Kidney capillary endothelial cell (primary cell): Measurements from ENCODE around the gene MAEL.

ENCODE experiments used
- DNase-seq: peaks from one replicate; pipeline ENCODE4 v3.0.0-alpha.2; 2018; ENCODE audit warnings: low spot score

MAEL gene

DNA sequence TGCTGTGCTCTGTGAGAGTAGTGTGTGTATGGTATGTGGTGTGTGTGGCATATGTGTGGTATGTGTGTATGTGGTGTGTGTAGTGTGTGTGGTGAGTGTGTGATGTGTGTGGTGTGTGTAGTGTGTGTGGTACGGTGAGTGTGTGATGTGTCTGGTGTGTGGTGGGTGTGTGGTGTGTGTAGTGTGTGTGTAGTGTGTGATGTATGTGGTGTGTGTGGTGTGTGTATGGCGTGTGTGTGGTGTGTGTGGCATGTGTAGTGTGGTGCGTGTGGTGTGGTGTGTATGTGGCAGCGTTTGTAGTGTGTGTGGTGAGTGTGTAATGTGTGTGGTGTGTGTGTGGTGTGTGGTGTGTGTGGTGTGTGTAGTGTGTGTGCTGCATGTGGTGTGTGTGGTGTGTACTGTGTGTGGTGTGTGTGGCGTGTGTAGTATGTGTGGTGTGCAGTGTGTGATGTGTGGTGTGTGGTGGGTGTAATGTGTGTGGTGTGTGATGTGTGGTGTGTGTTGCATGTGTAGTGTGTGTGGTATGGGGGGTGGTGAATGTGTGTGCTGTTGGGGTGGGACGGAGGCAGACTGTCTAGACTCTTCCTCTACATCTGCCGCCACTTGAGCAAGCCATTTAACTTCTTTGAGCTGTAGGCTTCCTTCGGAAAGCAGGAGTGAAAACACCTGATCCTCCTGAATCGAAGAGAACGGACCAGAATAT, 67.6 kb downstream of the MAEL start:
- DNase-seq: no peak

DNA sequence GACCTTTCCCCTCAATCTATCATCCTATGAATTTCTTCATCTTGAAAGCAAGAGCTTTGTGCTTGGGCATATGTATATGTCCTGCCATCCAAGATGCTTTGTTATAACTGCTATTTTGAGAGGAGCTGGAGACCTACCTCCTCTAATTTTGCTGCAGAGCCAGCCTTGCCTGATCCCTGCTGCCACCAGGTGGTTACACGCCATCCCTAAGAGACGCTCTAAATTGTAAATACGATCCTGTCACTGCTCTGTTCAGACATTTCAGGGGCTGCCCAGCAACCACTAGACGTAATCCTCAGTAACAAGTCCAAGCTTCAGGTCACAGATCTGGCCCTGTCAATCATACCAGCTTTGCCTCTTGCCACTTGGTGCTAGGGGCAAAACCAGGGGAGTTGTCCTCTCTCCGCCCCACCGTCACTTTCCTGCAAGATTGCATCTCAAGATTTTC, 68.2 kb downstream of the MAEL start:
- DNase-seq: no peak

DNA sequence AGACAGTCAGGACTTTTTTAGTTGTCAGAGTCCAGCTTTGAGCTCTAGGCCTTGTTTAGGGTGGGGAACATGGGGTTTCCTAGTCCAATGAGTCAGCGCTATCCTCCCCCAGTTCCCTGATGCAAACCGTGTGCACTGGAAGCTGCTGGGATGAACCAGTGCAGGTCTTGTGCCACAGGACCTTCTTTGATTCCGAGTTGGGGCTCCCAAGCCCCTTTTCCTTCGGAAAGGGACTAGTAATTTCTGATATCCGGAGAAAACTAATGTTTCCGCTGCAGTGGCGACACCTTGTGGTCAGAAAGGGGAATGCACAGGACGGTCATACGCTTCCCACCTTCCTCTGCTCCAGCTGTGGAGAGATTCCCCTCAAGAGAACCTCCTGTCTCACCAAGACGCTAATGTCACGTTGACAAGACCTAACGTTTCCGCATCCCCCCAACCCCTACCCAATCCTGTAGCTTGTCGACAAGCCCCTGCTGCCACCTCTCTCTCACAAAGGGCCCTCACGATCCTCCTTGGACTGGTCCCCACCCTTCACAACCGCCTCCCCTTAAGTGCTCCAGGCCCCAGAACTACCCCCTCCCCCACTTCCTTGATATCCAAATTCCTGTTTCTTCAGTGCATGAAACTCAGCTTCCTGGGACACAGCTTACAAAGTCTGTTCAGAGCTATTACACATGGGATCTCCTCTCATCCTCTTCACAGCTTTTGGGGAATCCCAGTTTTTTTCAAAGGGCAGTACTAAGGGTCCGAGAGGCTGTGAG, 70.1 kb downstream of the MAEL start:
- DNase-seq: peak; percentile 62

DNA sequence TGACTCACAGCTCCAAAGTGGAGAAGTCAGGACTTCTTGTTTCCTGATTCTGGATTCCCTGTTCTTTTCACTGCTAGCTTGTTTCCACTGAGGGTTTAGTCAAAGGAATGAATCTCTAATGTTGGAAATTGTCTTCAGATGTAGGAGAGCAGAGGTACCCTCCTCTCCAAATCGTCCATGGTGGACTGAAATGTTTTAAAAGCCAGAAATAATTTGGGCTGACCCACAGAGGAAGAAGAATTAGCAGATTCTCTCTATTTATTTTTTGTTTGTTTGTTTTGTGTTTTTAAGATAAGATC, 70.7 kb downstream of the MAEL start:
- no peak for DNase-seq

DNA sequence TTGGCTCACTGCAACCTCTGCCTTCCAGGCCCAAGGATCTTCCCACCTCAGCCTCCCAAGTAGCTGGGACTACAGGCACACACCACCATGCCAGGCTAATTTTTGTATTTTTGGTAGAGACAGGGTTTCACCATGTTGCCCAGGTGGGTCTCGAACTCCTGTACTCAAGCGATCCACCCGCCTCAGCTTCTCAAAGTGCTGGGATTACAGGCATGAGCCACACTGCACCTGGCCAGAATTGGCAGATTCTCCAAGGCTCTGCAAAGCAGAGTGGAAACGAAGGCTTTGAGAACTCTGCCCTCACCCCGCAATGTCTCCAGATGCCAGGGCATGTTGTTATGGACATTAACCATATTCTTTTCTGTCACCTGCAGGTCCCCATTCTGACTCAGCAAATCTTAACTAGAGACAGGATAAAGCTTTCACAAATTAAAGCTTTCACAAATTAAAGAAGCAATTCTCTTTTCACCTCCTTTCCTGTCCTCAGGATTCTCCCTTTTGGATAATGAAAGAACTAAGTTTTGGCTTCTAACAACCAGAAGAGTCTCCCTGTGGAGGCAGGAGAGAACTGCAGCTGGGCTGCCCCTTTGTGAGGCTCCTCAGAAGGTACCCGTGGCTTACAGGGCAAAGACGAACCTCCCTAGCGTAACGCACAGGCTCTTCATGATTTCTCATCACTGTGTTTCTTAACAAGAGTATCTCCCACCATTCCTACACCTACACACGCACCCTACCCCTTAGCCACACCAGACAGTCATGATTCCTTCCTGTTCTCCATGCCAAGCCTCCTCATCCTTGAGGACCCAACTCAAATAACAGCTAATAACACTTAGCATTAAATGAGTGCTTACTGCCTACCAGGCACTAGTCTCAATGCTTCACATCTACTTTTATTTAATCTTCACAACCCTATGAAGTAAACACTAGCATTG, 71.3 kb downstream of the MAEL start:
- no peak for DNase-seq

DNA sequence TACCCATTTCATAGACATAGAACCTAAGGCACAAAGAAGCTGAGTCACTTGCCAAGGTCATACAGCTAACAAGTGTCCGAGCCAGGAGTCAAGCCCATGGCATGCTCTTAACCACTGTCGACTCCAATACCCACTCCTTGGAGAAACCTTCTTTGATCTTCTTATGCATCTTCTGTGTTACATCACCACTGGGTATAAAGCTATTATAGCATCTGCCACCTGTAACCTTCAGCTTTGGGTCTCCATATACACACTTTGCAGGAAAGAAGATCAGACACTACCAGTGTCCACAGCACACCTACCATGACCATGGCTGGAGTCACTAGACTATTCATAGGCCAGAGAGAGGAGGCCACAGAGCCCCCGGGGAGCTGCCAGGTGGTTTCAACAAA, 72.0 kb downstream of the MAEL start:
- DNase-seq: no peak

DNA sequence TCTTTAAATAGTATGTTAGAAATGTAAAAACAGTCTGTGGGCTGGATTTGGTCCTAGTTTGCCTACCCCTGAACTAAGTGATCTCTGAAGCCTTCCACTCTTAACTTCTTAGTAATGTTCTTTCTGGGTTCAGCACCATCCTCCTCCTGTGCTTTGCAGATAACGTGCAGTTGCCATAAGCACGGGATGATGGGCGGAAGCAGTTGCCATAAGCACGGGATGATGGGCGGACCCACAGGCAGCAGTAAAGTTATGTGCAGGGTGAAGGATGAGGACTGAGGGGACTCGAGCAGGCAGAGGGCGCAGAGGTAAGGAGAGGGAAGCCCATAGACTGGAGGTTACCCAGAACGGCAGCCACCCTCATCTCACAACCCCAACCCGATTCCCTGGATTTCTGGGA, 75.5 kb downstream of the MAEL start:
- DNase-seq: no peak

DNA sequence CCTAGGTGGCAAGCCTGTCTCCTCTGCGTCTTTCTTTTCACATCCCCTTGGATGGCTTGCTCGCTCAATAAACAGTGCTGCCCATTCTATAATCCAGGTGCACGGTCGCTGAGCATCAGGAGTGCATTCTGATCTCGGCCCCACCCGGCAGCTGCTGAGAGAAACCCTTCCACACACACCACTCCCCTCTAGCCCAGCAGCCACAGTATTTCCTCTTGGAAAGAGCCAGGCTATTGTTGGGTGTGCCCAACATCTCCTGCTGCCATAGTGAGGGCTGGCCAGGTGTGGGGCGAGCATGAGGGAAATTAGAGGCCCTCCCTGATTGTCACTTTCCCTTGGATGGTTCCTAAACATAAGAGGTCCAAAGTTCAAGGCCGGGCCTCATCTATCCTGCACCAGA, 76.4 kb downstream of the MAEL start:
- no peak for DNase-seq

DNA sequence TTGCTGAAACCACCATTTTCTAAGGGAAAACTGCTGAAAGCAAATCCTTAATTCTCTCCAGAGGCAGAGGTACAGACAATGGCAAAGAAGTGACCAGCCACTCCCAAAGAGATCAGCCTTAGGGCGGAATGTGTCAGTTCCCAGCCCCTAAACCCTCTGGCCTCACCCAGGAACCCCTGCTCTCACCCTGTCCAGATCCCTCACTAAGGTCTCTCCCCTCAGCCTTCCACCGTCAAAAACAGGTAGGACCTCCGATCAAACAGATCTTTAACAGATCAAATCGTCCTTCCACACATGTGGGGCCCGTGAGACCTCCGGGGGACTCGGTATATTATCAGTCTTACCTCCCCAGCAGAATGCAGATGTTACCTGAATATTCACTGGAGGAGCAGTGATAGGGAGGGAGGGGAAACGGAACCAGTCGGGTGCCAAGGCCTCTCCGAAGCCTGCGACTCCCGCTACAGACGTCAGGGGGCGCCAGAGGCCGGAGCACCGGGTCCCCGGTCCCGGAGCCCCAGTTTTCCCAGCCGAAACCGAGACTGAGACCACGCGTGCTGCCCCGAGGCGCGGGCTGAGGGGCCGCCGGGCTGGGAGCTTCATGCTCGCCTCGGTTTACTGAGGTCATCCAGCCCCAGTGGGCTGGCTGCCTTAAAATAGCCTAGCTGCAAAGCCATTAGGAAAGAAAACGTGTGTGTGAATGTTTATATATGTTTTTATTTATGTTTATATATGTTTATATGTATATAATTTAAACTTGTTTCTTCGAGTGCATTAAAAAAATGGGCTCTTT, 77.4 kb downstream of the MAEL start:
- peak; percentile 40 for DNase-seq

DNA sequence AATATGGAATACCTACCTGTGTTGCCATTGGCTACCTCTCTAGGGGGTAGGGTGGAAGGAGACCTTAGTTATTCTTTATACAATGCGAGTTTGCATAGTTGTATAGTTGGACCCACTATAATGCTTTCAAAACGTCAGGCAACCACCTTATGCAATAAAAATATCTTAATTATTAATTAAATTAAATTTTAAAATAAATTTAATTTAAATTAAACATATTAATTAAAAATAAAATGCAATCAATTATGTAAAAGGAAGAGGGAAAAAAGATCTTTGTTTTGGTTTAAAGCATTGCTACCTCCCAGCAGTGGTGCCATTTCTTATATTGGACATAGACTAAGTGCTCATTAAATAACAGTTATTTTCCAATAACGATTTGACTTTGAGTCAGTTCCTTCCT, 78.8 kb downstream of the MAEL start:
- no peak for DNase-seq

DNA sequence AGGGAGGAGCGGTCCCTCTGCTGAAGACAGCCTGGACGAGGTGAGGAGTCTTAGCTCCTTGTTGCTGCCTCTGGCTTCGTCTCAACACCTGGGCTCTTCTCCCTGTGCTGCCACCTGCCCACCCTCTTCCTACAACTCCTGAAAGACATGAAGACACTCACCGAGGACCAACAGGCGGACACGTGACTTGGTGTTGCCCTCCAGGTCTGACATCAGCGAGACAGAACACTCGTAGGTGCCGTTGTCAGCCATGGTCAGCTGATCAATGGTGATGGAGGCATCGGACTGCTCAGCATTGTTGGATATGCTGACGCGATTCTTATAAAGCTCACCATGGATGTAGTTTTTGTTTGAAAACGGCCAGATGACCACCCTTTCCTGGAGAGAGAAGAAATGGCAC, 79.7 kb downstream of the MAEL start:
- no peak for DNase-seq

DNA sequence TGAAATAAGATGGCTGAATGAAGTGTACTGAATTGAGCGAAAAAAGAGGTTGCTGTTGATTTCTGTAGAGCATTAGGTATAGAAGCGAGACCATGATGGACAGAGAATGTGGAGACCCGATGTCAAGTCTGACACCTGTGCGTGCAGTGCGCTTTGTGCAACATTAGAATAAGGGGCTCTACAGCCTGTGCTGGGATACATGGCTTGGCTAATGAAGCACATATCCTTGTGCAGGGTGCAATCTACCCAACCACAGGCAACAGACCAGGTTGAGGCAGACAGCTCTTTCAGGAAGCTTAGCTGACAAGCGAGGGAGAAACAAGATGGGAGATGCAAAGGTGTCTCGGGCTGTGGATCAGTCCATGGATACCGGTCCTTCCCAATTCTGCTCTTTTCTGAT, 82.2 kb downstream of the MAEL start:
- no peak for DNase-seq
